CD4-positive, alpha-beta T cell treated with Interleukin-21 for 1 hour (primary cell): Measurements from ENCODE around the gene H2BK1.

ENCODE experiments used
- DNase-seq: peaks from one replicate; pipeline ENCODE4 v3.0.0-alpha.2; 2020

H2BK1 gene

DNA sequence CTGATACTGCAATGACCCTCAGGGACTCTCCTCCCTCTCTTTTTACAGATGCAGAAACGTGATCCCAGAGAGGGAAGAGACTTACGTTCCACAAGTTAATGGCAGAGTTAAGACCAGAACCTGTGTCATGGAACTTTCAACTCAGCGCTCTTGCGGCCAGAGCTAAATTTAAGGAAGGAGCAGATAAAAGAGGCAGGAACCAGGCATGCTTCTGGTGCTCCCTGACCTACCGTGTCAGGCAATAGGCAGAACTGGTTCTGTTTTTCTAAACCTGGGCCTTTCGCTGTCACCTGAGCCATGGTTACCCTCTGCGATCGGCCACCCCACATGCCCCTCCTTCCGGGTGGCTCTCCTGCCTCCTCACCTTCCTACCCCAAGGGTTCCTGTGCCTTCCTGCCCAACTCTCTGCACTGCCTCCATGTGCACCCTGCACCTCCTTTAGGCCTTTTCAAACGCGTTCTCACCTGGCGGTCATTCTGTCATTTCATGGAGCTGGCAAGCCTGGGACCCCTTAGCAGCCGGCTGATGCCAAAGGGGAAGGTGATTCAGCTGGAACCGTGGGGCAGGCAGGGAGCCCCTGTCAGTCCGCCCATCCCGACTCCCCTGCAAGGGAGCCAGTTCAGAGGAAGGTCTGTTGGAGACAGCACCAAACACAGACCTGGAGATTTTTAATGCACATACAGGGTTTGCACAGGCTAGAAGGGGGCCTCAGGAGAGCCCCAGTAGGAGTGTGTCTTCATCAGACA lies 35.1 kb downstream of the H2BK1 start:
- no peak for DNase-seq

DNA sequence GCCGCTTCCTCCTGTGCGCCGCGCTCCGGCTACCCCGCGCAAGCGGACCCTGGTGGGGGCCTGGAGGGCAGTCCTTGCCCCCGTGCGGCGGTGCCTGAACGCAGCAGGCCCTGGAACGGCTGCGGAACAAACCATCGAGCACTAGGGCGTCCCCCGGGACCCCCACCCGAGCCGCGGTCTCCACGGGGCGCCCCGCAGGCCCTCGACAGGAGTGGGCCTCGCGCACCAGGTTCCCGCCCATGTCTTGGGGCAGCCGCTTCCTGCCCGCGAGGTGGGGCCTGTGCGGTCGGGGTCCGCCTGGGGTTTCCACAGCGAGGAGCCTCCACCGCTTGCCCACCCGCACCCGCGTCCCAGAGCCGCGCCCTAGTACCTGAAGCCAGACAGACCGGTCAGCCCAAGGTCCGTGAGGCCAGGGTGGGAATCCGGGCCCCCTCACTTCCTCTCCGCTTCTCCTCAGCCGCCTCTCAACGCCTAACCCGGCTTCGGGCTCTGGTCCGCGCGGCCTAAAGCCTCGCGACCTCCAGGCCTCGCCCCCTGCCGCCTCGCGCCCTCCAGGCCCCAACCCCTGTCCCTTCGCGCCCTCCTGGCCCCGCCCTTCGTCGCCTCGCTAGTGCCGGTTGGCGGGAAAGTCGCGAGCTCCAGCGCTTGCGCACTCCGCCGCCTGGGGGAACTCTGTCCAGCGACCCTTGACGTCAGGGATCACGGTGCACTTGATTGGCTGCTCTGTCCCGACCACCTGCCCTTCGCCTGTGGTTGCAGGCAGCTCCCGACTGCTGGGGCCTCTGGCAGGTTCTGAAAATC lies 35.8 kb downstream of the H2BK1 start:
- peak; percentile 17 for DNase-seq

DNA sequence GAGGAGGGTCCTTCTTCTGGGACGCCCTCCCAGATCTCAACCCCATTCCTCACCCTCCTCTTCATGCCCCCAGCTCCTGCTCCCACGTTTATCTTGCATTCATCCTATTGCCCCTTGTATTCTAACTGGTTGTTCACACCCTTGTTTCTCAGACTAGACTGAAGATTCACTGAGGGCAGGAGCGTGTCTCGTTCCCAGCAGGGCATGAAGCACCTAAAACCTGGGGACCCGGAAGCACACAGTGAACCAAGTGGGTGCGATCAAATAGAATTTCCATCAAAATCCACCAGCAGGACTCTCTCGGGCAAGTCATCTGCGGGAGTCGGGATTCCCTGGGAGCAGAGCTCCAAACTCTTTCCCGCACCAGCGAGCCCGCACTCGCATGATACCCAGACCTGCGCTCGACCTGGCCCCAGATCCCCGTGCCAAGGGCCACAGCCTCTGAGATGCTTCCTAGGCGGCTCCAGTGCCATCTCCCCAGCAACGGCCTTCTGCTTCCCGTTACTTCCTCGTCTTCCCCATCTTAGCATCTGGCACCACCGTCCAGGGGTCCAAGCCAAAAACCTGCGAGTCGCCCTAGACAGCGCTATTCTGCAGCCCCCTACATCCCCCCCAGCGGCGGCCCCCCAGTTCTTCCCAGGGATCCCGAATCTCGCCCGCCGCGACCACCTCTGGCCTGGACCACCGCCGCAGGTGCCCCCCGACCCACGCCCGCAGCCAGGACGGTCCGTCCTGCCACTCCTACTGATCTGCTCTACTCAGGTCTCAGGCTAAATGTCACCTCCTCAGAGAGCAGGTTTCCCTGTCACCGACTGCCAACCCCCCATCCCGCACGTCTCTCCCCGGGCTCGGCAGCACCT lies 36.7 kb downstream of the H2BK1 start:
- DNase-seq: no peak

DNA sequence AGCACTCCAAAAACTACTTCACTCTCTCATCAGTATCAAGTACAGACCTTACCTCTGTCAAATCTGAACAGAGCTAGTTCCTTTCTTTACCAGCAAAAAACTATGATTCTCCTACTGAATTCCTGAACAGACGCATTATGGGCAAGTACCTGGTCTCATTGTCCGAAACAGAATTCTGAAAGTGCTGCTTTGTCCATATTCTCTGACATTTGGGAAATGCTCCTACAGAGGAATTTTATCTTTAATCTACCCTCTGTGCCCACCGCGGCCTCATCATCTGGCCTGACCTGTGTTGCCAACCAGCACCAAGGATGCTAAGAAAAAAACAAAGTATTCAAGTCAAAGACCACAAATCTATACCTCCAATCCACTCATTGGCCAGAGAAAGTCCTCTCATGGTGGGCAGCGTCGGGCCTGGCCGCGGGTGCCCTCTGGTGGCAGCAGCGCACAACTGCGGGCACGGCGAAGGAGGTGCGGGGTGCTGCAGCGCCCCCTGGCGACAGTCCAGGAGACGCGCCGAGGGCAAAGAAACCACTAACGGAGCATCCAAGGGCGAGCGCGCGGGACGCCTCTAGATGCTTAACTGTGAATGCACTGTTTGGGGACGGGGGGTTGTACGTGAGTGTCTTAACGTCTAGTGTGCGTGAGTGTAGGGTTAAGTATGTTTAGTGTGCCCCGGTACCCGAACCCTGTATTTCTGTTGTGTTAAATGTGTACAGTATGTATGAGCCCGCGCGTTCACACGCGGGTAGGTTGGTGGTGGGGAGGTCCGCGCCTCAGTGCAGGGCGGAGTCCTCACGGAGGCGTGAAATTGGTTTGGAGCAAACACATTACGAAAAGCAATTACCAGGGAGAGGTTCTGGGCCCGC lies 37.8 kb downstream of the H2BK1 start:
- DNase-seq: peak; percentile 82

DNA sequence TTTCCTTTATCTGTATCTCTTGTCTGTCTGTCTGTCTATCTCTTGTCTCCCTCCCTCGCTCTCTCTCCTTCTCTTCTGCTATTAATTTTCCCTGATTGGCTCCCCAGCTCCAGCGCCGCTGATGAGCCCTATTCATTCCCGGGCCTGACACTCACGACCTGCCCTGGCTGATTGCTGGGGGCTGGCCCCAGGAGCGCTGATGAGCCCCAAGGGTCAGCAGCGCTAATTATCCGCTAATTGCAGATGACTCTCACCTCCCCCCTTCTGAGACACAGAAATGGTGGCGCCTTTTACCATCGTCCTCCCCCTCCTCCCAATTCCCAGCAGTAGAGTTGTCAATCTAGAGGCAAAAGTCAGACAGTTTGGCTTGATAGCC lies 41.5 kb downstream of the H2BK1 start:
- DNase-seq: no peak

- DNase-seq: peak; percentile 61
These were observed 42.1 kb downstream of the H2BK1 start for GRCh38 chr7:151168003-151168786.

DNA sequence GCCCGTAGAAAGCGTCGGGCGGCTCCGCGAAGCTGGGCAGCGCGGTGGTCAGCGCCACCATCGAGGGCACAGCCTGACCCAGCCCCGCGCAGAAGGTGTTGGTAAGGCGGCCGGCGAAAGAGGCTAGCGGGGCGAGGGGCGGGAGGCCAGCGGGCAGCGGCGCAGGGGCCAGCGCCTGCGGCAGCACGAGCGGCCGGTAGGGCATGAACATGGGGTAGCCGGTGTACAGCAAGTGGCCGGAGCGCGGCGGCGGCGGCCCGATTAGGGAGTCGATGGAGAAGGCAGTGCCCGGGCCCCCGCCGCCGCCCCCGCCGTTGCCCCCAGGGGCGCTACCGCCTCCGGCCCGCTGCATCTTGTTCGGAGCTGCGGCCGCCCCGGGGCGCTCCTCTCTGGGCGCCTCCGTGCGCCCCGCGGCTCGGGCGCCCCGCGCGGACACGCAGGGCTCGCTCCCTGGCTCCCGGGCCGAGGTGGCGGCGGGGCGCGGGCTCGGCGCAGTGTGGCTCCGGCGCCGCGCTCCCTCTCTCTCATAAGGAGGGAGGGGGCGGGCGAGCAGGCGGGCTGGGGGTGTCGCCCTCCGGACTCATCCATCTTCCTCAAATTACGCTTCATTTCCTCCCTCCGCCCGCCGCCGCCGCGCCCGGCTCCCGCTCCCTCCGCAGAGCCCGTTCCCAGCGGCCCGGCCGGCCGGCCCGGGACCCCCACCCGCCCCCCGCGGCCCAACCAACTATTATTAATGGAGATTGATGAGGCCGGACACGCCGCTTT lies 42.9 kb downstream of the H2BK1 start, which contains the start of gene GBX1:
Gene GBX1 (minus strand): TSS at position 498 of the 765 bp plus-strand sequence. CDS start 146 bp downstream, at position 352.
- peak; percentile 11 for DNase-seq

DNA sequence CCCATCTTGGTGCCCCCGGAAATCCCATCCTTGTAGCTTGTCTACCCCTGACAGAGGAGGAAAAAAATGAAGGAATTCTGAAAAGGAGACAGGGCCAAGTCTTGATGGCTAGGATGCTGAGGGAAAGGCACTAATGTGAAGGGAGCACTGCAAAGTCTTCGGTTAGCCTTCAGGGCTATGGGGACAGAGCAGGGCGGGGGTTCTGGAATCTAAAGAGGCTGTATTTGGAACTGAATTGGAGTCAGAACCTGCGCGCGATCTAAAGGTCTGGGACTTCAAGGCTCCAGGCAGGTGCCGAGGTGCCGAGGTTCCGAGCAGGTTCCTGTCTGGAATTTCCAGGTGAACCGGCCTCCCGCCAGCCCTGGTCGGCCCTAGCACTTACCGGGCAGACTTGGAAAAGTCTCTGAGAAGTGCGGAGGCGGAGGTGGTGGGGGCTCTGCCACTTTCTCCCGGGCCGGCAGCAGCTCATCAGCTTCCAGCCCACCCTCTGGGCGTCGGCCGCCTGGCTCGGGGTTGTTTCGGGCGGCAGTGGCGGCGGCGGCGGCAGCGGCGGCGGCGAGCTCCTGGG lies 43.6 kb downstream of the H2BK1 start:
- DNase-seq: no peak

- no peak for DNase-seq
These were observed 48.5 kb downstream of the H2BK1 start for GRCh38 chr7:151161757-151162156.
